ENCODE data around the gene FMOD.

The FMOD gene

GRCh38 chr1:203322500-203323179, 28.3 kb downstream of the FMOD start:
- ChIA-PET CTCF (interaction anchor here (0.7 to 5.3 kb wide), 3 partner anchors 15 to 55 kb away, joined by 3 to 28 read pairs (median 4); no protein-coding TSS in a partner anchor), POLR2A (interaction anchor here (5.8 kb wide), 1 partner anchor 14 kb away, joined by 90 read pairs; the partner anchor contains the start of gene BTG2)
- Histone ChIP-seq H3K9me3 (ENCODE audit: control insufficient read depth, insufficient read depth, low read depth, low read length) (no peaks in the 10 kb centered on the region), H3K4me1 (ENCODE audit: control insufficient read depth, insufficient read depth, low read length) (peaks cover 34% of the 10 kb centered on the region), H3K27ac (ENCODE audit: extremely low read depth, low read depth, low read length) (no peak overlapping the region), H3K4me3 (ENCODE audit: low read depth, low read length) (no peak overlapping the region), H3K36me3 (ENCODE audit: control insufficient read depth in 2 of 2, insufficient read depth in 1 of 2, low read length in 2 of 2) (no peaks in the 10 kb centered on the region)
- no peak for TF ChIP-seq ZNF23 (tag by site-specific recombination; IDR thresholded peaks at IDR 0.05; ENCODE audit: borderline replicate concordance)
- TF ChIP-seq ZNF692 (tag by site-specific recombination; IDR thresholded peaks at IDR 0.05), result no peak
- peak; percentile 36; the same call in 1 of the 2 replicates for TF ChIP-seq ZNF600 (tag by site-specific recombination; IDR thresholded peaks at IDR 0.05)
- TF ChIP-seq PRDM10 (tag by site-specific recombination; IDR thresholded peaks at IDR 0.05), result no peak
- TF ChIP-seq ZXDB (tag by site-specific recombination; IDR thresholded peaks at IDR 0.05), result no peak
- TF ChIP-seq ZBTB20 (tag by site-specific recombination; IDR thresholded peaks at IDR 0.05), result no peak
- peak; percentile 80; the same call in 1 of the 2 replicates for TF ChIP-seq ZIC2 (tag by site-specific recombination; IDR thresholded peaks at IDR 0.05)
- no peak for TF ChIP-seq KLF7 (tag by site-specific recombination; IDR thresholded peaks at IDR 0.05; ENCODE audit: borderline replicate concordance)
- no peak for TF ChIP-seq YY1 (tag by site-specific recombination; IDR thresholded peaks at IDR 0.05)
- no peak for TF ChIP-seq ZNF623 (tag by site-specific recombination; IDR thresholded peaks at IDR 0.05)
- TF ChIP-seq ZFP3 (tag by site-specific recombination; IDR thresholded peaks at IDR 0.05; ENCODE audit: low read depth), result no peak
- peak; percentile 79 for TF ChIP-seq PRDM6 (tag by site-specific recombination; IDR thresholded peaks at IDR 0.05)
- TF ChIP-seq ZNF341 (tag by site-specific recombination; IDR thresholded peaks at IDR 0.05; ENCODE audit: low read depth), result peak; percentile 65
- TF ChIP-seq ZNF398 (tag by site-specific recombination; IDR thresholded peaks at IDR 0.05), result no peak
- no peak for TF ChIP-seq BCL6B (tag by site-specific recombination; IDR thresholded peaks at IDR 0.05)
- TF ChIP-seq ZNF639 (tag by site-specific recombination; IDR thresholded peaks at IDR 0.05), result no peak
- no peak for TF ChIP-seq ZNF548 (tag by site-specific recombination; IDR thresholded peaks at IDR 0.05)
- 0 out of 2 replicates have a peak, but pooled peaks have one; percentile 38 for TF ChIP-seq TRIM28 (IDR thresholded peaks at IDR 0.05; ENCODE audit: borderline replicate concordance, low read length)
- TF ChIP-seq ZFP69B (tag by site-specific recombination; IDR thresholded peaks at IDR 0.05), result no peak
- peak; percentile 36 for TF ChIP-seq PRDM4 (tag by site-specific recombination; IDR thresholded peaks at IDR 0.05)
- no peak for TF ChIP-seq ZNF670 (tag by site-specific recombination; IDR thresholded peaks at IDR 0.05; ENCODE audit: low read depth)
- TF ChIP-seq KLF10 (tag by site-specific recombination; IDR thresholded peaks at IDR 0.05), result no peak
- no peak for TF ChIP-seq ZNF394 (tag by site-specific recombination; IDR thresholded peaks at IDR 0.05; ENCODE audit: borderline replicate concordance)
